Fibroblast of villous mesenchyme (primary cell): Measurements from ENCODE around the gene C1QTNF6. TPM values are rescaled to one million over a fixed set of nuclear protein-coding genes. Genes with fewer than 3 reads are reported as not detected.

ENCODE experiments used
- DNase-seq: peaks from one replicate; pipeline ENCODE4 v3.0.0-alpha.2; 2010; ENCODE audit warnings: low read depth
- H3K4me3 ChIP-seq: 2 replicates; pipeline ENCODE4 v1.5.1; 2011; ENCODE audit warnings: low read depth, mild to moderate bottlenecking, low read length
- total RNA-seq: library from RNA; depleted of rRNA; stranded (reverse); fragments of >200 nt; gene quantifications from 2 replicates; pipeline ENCODE4 v1.2.3, GENCODE V29; 2012
- TF ChIP-seq, protein P1 (sequence below): IDR thresholded peaks from 2 replicates; pipeline ENCODE4 v1.5.1; 2012; ENCODE audit warnings: low read depth, mild to moderate bottlenecking, low read length; ENCODE audit not compliant: insufficient read depth

Gene C1QTNF6
- total RNA-seq, 1 donor: 9.5 TPM

- no peak overlapping the region for H3K4me3 ChIP-seq
- TF ChIP-seq, protein P1, sequence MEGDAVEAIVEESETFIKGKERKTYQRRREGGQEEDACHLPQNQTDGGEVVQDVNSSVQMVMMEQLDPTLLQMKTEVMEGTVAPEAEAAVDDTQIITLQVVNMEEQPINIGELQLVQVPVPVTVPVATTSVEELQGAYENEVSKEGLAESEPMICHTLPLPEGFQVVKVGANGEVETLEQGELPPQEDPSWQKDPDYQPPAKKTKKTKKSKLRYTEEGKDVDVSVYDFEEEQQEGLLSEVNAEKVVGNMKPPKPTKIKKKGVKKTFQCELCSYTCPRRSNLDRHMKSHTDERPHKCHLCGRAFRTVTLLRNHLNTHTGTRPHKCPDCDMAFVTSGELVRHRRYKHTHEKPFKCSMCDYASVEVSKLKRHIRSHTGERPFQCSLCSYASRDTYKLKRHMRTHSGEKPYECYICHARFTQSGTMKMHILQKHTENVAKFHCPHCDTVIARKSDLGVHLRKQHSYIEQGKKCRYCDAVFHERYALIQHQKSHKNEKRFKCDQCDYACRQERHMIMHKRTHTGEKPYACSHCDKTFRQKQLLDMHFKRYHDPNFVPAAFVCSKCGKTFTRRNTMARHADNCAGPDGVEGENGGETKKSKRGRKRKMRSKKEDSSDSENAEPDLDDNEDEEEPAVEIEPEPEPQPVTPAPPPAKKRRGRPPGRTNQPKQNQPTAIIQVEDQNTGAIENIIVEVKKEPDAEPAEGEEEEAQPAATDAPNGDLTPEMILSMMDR: no peak
- DNase-seq: no peak
Observed at GRCh38 chr22:37157516-37158285, 30.3 kb downstream of the C1QTNF6 start.

- DNase-seq: no peak
- TF ChIP-seq, protein P1: no peak
- no peak overlapping the region for H3K4me3 ChIP-seq
Observed at GRCh38 chr22:37156686-37157435, 31.2 kb downstream of the C1QTNF6 start.

GRCh38 chr22:37155971-37156370, 32.1 kb downstream of the C1QTNF6 start:
- DNase-seq: no peak
- no peak overlapping the region for H3K4me3 ChIP-seq
- TF ChIP-seq, protein P1: no peak

GRCh38 chr22:37154925-37155712, 32.9 kb downstream of the C1QTNF6 start:
- DNase-seq: no peak

GRCh38 chr22:37153901-37154300, 34.1 kb downstream of the C1QTNF6 start:
- H3K4me3 ChIP-seq: no peak overlapping the region
- TF ChIP-seq, protein P1: no peak
- no peak for DNase-seq

More at GRCh38 chr22:37154925-37155712, 32.9 kb downstream of the C1QTNF6 start:
- H3K4me3 ChIP-seq: no peak overlapping the region
- TF ChIP-seq, protein P1: no peak

- H3K4me3 ChIP-seq: no peak overlapping the region
- no peak for DNase-seq
- TF ChIP-seq, protein P1: no peak
Observed at GRCh38 chr22:37151401-37151800, 36.6 kb downstream of the C1QTNF6 start.
